Heart left ventricle (tissue), 13 donors: ENCODE data around the gene HOXB6.

Experiments used
- POLR2A ChIP-seq, 2 donors: fragments of 450-650 bp; IDR thresholded peaks; one replicate each; pipeline ENCODE4 v1.6.1; 2017; ENCODE audit warnings: antibody characterized with exemption in 2 of 2, mild to moderate bottlenecking in 2 of 2, moderate library complexity in 2 of 2
- TF ChIP-seq, protein P1 (sequence below), 12 donors: fragments of 200-600 bp; sonication (generic) in 4 of 12; IDR thresholded peaks; one replicate each; pipeline versions ENCODE4 v1.5.0 to v1.8.0; 2018 to 2022; ENCODE audit warnings: antibody characterized with exemption in 12 of 12, mild to moderate bottlenecking in 5 of 12
- donor health status: ischemic (EF 13 %, LVEDD 7.1; RV severe dilation, severe dysfunction).
- donor health status: DM: no; HTN: yes; CAD: no.
- donor health status: DM: no; HTN: no; CAD: no.
- donor health status: ischemic (EF 25% LVEDD 6.9; RV normal size, moderate dysfunction).
- donor health status: ischemic (EF 25% LVEDD 5.7; RV mildly dilated, moderate dysfunction).
- donor health status: ischemic (EF 35%, LVEDD 5.7; RV mildly dilated, moderate dysfunction).
- donor health status: nonischemic (EF 11% LVEDD 7.7; RV severe dilation, severe dysfunction).
- donor health status: DM: yes; HTN: yes; CAD: no.
- donor health status: PGD.
- donor health status: ischemic (EF 29% LVEDD 5.4; RV normal size, mild dysfunction).
- donor health status: nonischemic (EF 23%, LVEDD 6.1; RV moderate dilation, normal function).

DNA sequence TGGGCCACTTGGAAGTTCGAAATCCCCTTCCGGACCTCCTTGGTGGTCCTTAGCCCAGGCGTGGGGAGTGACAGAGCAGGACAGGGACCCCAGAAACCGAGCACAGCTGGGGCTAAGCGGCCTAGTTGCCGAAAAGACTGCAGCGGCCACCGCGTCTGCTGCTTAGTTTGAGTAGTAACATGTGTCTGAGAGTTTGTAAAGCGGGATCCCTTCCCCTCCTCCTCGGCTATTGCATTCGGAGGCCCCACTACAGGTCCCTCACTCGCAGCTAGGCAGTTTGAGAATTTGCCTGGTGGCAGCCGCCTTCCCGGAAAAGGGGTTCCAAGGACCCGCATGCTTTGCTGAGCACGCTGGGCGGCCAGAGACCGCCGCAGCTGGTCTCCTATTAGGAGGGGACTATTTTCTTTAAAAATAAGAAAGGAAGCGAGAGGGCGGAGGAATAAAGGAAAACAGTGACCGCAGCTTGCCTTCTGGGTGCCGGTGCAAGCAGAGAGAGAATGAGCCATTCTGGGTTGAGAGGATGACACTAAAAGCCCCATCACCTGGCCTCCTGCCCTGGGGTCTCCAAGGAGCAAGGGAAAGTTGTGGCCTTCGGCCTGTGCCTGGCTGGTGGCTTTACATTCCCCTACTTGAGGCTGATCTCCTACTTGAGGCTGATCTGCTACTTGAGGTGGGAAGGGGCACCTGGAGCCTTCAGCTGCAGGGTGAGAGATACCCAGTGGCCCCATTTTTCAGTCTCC, 10.1 kb downstream of the HOXB6 start:
- TF ChIP-seq, protein P1, sequence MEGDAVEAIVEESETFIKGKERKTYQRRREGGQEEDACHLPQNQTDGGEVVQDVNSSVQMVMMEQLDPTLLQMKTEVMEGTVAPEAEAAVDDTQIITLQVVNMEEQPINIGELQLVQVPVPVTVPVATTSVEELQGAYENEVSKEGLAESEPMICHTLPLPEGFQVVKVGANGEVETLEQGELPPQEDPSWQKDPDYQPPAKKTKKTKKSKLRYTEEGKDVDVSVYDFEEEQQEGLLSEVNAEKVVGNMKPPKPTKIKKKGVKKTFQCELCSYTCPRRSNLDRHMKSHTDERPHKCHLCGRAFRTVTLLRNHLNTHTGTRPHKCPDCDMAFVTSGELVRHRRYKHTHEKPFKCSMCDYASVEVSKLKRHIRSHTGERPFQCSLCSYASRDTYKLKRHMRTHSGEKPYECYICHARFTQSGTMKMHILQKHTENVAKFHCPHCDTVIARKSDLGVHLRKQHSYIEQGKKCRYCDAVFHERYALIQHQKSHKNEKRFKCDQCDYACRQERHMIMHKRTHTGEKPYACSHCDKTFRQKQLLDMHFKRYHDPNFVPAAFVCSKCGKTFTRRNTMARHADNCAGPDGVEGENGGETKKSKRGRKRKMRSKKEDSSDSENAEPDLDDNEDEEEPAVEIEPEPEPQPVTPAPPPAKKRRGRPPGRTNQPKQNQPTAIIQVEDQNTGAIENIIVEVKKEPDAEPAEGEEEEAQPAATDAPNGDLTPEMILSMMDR (IDR thresholded peaks at IDR 0.05), result no peak
- TF ChIP-seq POLR2A (IDR thresholded peaks at IDR 0.05), result no peak
